Skin of body (tissue), 2 donors: ENCODE results near the gene TMEM143. TPM values are rescaled to one million over a fixed set of nuclear protein-coding genes. Genes with fewer than 3 reads are reported as not detected.
"Not testable (repeated sequence)": the region's sequence is repeated elsewhere in the genome, so short reads cannot be mapped to it uniquely, and the experiment has no call there.

Source experiments
- DNase-seq: peaks from one replicate; lab custom pipeline; 2025; lab: John Stamatoyannopoulos, UW
- total RNA-seq: library from RNA; depleted of rRNA; stranded (reverse); fragments of >200 nt; gene quantifications from one replicate; pipeline ENCODE4 v1.2.3, GENCODE V29; 2014

The TMEM143 gene
- 4.7 TPM for total RNA-seq

- peak; percentile 100 for DNase-seq
Observed at GRCh38 chr19:48363810-48364597, at the start of gene TMEM143, which contains the start of gene SYNGR4. TSS of gene TMEM143 (minus strand) at chr19:48363940. CDS start at chr19:48363920, 20 bp downstream. TSS of gene SYNGR4 (plus strand) at chr19:48364367. CDS start at chr19:48365843, 1,476 bp downstream.

- DNase-seq, result no peak
Observed at GRCh38 chr19:48405850-48406249, 42.1 kb upstream of the TMEM143 start.

DNA sequence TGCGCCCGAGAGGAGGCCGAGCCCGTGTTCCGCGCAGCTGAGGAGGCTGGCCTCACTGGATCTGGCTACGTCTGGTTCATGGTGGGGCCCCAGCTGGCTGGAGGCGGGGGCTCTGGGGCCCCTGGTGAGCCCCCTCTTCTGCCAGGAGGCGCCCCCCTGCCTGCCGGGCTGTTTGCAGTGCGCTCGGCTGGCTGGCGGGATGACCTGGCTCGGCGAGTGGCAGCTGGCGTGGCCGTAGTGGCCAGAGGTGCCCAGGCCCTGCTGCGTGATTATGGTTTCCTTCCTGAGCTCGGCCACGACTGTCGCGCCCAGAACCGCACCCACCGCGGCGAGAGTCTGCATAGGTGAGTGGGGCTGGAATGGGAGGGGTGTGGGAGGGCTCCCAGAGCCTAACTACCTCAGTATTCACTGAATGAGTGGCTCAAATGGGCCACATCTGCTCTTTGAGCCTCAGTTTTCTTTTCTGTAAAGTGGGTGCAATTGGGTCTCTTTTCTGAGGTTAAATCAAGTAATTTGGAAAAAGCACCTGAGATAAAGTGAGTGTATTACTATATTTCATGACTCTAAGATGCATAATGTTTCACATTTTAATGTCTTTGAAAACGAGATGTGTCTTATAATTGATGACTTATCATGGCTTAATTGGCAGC, 41.4 kb upstream of the TMEM143 start:
- DNase-seq, result no peak

DNA sequence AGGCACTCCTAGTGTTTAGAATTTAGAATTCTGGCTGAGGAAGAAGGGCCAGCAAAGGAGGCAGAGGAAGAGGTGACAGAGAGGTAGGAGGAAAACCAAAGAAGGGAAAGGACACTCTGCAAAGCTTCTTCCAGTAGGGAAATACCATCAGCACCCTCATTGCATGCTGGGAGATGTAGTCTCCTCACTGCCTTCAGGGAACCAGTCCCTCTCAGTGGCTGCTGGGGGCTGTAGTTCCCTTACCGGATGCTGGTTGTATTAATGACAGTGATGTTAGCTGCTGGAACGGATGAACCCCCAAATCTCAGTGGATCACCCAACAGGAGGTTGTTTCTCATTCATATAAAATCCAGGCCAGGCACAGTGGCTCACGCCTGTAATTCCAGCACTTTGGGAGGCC, 39.9 kb upstream of the TMEM143 start:
- no peak for DNase-seq

DNA sequence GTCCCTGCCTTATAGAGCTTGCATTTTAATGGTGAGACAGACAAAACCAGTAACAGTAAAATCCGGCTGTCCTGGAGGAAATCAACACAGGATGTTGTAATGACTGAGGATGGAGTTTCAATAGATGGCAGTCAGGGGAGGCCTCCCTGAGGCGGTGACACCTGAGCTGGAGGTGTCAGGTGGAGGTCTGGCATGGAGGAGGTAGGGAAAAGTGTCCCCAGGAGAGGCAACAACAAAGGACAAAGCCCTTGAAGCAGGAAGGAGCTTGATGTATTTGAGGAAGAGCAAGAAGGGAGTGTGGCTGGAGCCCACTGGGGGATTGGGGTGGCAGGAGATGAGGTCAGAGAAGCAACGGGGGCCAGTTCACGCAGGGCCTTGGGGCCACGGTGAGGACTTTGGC, 37.5 kb upstream of the TMEM143 start:
- DNase-seq, result no peak

GRCh38 chr19:48400018-48400742, 36.4 kb upstream of the TMEM143 start:
- DNase-seq, result no peak

- DNase-seq, result peak; percentile 60
Observed at GRCh38 chr19:48398375-48399235, 34.9 kb upstream of the TMEM143 start.

- DNase-seq, result no peak
Observed at GRCh38 chr19:48398102-48398374, 34.3 kb upstream of the TMEM143 start.

GRCh38 chr19:48397263-48398101, 33.7 kb upstream of the TMEM143 start:
- no peak for DNase-seq

- no peak for DNase-seq
Observed at GRCh38 chr19:48396824-48397176, 33.1 kb upstream of the TMEM143 start.

DNA sequence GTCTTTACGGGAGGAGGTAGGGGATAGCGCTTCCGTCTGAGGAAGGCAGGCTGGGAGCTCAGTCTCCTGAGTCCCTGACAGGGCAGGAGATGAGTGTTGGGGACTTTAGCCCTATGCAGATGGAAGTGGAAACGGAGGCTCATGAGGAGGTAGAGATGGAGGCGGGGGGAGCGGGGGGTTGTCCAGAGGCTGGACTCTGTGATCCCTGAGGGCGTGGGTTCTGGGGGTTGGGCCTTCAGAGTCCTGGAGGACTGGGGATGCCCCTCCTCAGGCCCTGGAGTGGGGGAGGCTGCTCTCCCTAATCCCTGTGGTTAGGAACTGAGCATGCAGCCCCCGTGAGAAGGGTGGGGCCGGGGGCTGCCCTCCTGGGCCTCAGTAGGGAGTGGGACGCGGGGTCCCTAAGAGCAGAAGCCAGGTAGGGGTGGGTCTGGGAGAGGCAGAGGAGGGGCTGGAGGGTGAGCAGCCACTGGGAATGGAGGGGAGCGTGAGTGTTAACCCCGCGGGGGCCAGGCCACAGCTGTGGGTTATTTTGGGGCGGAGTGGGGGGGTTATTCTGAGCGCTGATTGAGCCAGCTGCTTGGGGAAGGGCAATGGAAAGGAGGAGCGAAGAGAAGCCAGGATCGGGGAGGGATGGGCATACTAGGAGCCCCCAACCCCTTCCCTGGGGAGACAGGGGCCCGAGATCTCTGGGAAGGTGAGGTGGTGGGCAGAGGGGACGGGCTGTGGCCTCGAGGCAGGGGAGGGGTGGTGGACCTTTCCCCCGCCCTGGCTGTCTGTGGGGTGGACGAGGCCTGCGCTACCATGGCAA, 32.5 kb upstream of the TMEM143 start:
- no peak for DNase-seq

DNA sequence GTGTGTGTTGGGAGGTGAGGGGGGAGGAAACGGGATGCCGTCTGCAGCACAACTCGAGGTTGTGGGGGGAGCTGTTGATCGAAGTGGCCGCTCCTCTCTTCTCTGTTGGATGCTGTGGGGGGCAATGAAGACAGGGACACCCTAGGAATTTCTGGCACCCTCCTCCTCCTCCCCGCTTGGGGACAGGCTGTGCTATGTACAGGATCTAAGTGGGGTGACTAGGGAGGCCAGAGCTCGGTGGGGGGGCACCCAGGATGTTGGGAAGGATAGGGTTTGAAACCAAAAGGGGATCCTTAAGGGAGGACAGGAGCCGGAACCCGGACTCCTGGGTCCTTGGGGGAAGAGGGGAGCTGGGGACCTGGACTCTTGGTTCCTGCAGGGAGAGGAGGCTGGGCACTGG, 31.8 kb upstream of the TMEM143 start:
- no peak for DNase-seq

DNA sequence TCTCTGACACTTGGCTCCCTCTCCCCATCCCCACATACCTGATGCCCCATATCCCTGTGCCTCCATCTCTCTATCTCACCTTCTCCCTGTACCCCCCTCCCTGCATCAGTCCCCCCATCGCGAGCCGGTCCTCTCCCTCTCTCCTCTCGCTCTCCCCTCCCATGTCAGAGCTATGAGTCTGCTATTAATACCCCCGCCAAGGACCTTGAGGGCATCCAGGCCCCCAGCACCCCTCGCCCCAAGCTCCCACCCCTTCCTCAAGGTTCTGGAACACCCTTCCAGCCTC, 31.4 kb upstream of the TMEM143 start:
- no peak for DNase-seq

DNA sequence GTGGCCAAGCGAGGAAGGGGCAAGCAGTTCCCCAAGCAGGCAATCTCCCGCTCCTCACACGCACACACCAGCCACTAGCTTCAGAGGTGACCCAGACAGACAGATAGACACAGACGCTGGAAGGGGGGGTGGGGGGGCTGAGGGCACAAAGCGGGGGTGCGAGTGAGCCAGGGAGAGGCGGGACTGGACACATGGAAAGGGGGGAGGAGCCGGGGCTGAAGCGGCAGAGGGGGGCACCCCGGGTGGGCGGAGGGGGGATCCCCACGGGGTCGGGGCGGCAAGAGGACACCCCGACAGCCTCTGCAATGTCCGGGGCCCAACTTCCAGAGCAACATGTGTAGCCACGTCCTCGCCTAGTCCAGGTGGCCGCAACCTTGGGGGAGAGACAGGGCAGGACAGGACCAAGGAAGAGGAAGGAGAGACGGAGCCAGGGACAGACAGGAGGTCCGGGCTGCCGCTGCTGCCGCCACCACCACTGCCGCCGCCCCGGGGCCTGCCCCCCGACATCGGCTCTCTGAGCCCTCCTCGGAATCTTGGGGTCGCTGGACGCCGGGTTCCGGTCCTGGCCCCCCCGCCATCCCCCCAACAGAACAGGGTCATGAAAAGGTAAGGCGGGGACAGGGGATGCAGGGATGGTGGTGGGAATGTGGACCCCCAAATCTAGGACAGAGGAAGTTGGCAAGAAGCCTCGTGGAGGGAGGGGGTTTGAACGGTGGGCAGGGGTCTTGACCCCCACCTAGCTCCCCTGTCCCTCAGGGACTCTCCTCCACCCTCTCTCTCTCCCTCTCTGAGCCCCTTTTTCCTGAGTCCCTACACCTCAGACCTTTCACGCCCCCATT, 30.8 kb upstream of the TMEM143 start:
- DNase-seq, result no peak

GRCh38 chr19:48393559-48394330, 30.0 kb upstream of the TMEM143 start, which contains the start of gene GRIN2D:
TSS of gene GRIN2D (plus strand) at chr19:48393668. CDS start at chr19:48398393, 4,725 bp downstream.
- DNase-seq, result no peak

- DNase-seq, result no peak
Observed at GRCh38 chr19:48392860-48393558, 29.3 kb upstream of the TMEM143 start.

- DNase-seq, result not testable (repeated sequence)
Observed at GRCh38 chr19:48392006-48392344, 28.2 kb upstream of the TMEM143 start.
